Astrocyte of the hippocampus (primary cell): Measurements from ENCODE around the gene GBGT1.

ENCODE experiments used
- DNase-seq: peaks from one replicate; pipeline ENCODE4 v3.0.0; 2011; ENCODE audit warnings: low read depth, low spot score

The GBGT1 gene

GRCh38 chr9:133162861-133163503, 732 bp downstream of the GBGT1 start:
- DNase-seq: no peak

DNA sequence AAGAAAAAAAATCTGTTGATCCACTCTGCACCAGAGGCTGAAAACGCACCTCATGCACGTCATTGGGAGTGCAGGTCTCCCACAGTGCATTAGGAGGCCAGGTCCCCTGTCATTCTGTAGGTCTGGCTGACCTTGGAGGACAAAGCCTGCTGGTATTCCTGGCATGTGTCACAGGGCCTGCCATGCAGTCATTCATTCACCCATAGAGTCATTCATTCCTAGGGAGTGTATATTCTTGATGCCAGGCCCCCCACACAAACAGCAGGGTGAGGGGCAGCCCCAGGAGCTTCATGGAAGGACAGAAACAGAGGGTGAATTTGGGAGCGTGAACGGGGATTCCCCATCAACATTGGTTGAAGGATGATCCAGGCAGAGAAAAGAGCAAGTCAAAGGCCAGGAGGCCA, 2.2 kb downstream of the GBGT1 start:
- no peak for DNase-seq

DNA sequence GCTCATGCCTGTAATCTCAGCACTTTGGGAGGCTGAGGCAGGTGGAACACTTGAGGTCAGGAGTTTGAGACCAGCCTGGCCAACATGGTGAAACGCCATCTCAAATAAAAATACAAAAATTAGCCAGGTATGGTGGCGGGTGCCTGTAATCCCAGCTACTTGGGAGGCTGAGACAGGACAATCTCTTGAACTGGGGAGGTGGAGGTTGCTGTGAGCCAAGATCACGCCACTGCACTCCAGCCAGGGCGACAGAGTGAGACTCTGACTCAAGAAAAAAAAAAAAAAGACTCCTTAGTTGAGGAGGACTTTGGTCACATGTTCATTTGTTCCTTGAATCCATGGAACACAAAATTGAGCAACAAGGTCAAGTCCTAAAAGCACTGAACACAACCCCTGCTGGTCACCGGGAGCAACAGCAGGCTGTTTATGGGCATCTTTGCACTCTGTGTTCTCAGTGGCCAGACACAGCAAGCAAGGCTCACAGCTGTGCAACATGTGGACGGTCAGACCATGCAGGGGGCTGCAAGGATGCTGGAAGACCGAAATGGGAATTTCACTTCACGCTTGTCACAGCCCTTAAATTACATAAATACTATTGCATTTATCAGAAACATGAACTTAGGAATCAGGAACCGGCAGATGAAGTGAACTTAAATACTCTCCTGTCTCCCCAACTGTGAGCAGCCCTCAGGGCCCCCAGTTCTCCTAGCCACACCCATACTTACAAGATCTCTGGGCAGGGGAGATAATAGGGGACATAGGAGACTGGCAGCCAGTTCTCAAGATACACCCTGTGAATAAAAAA, 2.8 kb downstream of the GBGT1 start:
- peak; percentile 66 for DNase-seq

DNA sequence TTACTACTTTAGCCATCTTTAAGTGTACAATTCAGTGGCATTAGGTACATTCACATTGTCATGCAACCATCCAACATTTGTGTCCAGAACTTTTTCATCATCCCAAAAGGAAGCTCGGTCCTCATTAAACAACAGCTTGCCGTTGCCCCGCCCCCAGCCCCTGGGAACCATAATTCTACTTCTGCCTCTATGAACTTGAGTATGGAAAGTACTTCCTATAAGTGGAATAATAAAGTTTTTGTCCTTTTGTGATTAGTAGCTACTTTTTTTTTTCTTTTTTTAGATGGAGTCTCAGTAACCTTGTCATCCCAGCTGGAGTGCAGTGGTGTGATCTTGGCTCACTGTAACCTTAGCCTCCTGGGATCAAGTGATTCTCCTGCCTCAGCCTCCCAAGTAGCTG, 5.0 kb downstream of the GBGT1 start:
- DNase-seq: no peak

DNA sequence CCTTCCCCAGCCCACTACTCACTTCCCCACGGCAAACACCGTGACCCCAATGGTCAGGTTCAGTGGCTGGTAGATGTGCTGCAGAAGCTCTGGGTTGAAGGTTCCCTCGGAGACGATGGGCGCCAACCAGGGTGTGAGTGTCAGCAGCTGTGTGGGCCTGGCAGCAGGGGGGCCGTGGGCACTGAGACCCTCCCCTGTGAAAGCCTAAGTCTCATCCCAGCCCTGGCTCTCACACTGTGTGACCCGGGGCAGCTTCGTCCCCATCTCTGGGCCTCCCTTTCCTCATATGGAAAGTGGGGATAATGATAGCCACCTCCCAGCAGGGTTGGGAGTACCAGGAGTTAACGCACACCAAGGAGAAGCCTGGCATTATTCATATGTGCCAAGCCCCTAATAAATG, 8.6 kb downstream of the GBGT1 start:
- no peak for DNase-seq

DNA sequence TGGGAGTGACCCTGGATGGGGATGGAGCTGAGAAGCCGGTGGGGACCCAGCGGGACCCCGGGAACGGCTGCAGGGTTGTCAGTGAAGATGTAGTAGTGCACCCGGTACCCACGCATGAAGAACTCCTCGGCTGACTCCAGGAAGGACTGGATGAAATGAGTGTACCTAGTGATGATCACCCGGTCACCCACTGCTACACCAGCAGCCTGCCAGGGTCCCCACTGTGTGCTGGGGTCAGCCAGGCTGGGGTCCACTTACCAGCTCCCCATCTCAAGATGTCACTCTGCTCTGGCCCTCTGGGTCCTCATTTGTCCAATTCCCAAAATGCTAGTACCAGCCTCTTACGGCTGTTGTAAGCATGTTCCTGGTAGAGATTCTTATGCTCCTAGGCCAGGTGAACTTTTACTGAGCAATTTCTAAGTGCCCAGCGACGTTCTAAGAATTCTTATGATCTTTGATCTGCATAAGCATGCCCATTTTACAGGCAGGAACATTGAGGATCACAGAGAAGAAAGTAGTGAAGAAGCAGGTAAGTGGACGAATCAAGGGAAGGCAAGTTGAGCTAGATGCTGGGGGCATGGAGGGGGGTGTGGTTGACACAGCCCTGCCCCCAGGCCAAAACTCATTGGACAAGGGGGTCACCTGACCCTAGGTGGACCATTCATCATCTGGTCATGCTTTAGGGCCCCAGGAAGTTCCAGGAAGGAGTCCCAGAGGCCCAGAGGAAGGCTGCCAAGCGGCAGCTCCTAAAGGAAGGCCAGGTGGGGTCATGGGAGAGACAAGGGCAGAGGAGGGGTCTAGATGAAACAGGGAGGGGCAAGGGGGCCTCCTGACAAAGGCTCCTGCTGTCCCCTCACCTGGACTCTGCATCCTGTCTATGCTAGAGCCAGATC, 9.4 kb downstream of the GBGT1 start:
- no peak for DNase-seq

- peak; percentile 22 for DNase-seq
Observed at GRCh38 chr9:133153227-133154096, 10.3 kb downstream of the GBGT1 start.

DNA sequence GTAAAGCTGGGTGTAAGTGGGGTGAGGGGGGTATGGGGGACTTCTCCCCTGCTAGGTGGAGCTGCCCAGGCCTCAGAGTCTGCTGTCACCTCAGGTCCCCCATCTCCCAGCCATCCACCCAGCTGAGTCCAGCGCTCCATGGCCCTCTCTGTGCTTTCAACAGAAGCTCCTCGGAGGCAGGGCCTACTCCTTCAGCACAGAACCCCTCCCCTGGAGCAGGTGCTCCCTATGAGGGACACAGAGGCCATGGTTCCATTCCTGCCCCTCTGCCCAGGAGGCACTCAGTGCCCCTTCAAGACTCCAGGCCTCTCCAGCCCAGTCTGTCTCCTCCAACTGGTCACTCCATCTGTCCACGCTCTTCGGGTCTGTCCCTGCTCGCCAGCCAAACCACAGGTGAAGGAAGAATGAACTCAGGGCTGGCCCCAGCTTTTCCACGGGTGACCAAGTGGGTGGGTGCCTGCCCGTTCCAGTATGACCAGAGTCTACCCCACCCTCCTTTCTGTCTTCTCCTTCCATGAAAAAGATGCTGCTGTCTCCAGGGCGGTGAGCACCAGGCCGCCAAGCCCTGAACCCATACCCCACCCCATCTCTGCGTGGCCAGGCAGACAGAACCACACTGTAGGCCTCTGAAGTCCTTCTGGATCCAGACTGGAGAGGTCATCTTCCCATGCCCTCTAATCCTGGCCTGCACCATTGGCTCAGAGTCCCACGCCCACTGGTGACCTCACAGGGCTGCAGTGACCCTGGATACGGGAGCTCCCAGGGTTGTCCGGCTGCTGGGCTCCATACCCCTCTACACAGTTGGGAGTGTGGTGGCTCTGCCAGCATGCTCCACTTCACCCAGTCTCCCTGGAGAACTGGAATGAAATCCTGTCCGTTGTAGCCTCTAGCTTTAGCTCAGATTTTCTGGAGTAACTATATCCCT, 11.9 kb downstream of the GBGT1 start:
- no peak for DNase-seq

DNA sequence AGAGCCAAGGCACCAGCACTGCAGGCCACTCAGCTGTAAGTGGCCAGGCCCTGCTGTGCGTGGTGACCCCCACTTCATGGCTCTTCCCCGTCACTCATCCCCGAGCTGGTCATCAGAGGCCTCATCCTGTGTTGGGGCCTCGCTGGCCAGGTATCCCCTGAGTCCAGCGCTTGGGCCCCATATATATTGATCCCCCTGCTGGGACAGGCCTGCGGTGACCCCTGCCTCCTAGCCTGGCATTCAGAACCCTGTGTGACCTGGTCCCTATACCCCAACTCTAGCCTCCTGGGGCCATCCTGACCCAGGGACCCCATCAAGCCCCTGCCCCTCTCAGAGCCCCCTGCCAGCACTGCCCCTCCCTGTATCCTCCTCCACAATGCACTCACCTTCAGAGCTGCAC, 12.7 kb downstream of the GBGT1 start:
- DNase-seq: no peak

GRCh38 chr9:133149130-133150015, 14.3 kb downstream of the GBGT1 start:
- DNase-seq: peak; percentile 93

- DNase-seq: peak; percentile 65
Observed at GRCh38 chr9:133148199-133149129, 15.2 kb downstream of the GBGT1 start.

DNA sequence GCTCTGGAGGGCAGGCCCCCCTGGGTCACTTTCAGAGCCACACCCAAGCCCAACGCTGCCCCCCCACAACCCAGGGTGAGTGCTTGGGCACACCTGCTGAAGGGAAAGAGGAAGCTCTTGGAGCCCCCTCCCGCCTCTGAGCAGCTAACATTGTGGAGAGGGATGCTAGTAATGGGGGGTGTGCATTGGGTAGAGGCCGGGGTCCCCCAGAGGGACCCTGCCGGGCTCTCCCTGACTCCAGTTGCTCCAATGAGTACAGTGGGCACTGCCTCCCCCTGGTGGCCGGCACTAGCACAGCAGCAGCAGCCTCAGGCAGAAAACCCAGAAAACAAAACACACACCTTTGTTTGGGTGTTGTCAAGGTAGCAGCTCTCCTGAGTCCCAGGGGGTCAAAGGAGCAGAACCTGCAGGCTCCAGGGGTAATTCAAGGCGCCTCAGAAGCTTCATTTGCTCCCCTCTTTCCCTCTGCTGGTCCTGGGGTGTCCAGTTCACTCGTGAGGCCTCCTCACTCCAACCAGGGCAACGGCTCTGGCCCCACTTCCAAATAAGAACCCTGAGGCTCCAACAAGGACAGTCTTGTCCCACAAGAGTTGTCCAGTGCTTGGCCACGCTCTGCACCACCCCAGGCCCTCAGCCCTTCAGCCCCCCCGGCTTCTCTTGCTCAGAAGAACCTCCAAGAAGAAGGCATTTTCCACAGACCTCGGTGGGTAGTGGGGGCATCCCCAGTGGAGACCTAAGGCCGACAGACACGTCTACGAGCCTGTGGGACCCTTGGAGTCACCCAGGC, 16.1 kb downstream of the GBGT1 start:
- peak; percentile 82 for DNase-seq

- DNase-seq: no peak
Observed at GRCh38 chr9:133146746-133147411, 16.8 kb downstream of the GBGT1 start.

- DNase-seq: no peak
Observed at GRCh38 chr9:133144904-133145851, 18.5 kb downstream of the GBGT1 start.

- peak; percentile 85 for DNase-seq
Observed at GRCh38 chr9:133144142-133144903, 19.4 kb downstream of the GBGT1 start.
